ENCODE data around the gene CCN5.

Gene CCN5

DNA sequence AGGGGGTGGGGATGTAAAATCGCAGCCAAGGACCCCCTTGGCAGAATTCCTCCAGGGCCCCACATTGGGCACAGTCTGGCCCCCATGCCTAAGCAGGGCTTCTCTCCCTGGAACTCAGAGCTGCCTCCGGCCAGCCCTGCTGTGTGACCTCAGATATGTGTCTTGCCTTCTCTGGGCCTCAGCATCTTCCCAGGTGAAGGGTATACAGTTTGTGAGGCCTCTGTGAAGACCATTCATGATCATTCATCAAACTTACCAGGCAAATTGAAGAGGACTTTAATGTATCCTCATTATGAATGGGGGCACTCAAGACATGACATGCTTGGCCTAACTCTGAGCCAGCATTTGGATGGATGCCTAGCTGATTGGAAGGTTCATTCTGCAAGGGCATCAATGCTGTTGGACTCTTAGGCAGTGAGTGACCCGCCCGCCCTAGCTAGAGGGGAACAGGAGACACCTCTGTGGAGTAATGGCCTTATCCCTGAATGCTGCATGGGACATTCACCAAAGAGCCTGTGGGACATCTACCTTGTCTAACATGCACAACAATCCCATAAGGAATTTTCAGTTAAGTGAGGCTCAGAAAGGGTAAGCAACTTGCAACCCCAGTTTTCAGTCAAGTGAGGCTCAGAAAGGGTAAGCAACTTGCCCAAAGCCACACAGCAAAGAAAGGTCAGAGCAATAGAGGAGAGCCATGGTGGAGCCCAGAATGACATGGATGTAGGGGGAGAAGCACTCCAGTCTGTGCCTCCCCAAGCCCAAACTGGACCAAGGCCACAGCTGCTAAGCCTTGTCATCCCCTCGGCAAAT, 535 bp downstream of the CCN5 start:
- no peak for DNase-seq (ENCODE audit: low read depth, low spot score)

DNA sequence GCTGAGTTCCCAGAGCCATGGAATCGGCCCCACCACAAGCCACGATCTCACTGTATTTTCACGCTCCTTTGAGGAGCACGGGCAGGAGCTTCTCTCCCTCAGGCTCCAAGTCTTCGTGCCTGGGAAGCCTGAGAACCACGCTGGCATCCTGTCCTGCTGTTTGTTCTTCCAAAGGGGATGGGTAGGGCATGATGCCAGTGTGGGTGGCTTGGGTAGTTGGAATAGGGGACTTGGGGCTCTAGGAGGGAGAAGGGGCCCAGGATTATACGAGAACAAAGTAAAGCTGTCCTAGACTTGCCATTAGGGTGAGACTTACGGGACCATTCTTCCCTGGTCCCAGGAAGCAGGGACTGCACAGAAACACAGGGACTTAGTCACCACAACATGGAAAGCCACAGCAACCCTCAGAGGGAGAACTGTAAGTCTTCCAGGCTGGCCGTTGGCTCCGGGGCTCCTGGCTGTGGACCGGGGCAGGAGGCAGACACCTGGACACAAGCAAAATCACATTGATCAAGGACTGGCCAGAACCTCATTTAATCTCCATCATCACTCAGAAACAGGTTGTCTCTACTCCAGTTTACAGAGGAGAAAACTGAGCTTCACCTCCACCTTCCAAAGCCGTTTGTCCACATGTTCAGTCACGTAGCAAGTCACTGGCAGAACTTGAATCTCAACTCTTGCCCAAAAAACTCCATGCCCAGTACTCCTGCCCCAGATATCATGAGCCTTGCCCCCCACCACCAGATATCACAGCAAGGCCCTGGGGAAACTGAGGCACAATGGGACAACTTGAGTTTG, 1.3 kb downstream of the CCN5 start:
- no peak for DNase-seq (ENCODE audit: low read depth, low spot score)

DNA sequence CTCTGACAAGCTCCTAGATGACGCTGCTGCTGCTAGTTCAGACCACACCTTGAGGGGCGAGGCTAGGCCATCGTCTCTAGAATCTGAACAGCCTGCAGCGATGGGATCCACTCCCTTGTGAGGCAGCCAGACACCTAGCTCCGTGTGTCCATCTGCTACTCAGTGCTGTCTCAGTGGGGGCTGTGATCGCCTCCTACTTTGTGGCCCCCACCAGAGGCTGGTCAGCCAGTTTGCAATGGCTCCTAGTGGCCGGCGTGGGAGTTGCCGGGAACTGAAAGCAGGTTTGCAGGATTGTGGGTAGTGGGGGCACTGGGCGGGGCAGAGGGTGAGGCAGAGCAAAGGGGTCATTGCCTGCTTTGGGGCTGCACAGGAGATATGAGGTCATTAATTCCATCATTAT, 2.8 kb downstream of the CCN5 start:
- DNase-seq (ENCODE audit: low read depth, low spot score) = no peak

DNA sequence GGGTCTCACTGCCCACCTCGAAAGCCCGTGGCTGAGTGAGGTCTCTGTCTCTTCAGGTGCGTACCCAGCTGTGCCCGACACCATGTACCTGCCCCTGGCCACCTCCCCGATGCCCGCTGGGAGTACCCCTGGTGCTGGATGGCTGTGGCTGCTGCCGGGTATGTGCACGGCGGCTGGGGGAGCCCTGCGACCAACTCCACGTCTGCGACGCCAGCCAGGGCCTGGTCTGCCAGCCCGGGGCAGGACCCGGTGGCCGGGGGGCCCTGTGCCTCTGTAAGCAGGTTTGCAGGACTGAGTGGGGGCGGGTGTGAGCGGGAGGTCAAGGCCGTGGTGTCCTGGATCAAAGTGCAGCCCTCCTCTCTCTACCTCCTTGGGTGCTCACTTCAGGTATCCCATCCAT, 4.7 kb downstream of the CCN5 start:
- no peak for DNase-seq (ENCODE audit: low read depth, low spot score)

DNA sequence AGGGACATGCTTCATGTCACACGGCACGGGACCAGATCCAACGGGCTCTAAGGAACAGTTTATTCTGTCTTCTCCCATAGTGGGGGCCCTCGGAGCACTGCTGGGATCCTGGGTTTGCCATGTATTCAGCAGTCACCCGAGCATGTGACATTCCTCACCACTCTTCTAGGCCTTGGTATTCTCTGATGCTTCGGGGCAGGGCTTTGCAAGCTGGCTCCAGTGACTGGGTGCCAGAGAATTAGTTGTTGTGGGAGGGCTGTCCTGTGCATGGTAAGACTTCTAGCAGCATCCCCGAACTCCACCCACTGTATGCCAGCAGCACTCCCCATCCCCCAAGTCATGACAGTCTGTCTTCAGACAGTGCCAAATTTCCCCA, 5.4 kb downstream of the CCN5 start:
- no peak for DNase-seq (ENCODE audit: low read depth, low spot score)

DNA sequence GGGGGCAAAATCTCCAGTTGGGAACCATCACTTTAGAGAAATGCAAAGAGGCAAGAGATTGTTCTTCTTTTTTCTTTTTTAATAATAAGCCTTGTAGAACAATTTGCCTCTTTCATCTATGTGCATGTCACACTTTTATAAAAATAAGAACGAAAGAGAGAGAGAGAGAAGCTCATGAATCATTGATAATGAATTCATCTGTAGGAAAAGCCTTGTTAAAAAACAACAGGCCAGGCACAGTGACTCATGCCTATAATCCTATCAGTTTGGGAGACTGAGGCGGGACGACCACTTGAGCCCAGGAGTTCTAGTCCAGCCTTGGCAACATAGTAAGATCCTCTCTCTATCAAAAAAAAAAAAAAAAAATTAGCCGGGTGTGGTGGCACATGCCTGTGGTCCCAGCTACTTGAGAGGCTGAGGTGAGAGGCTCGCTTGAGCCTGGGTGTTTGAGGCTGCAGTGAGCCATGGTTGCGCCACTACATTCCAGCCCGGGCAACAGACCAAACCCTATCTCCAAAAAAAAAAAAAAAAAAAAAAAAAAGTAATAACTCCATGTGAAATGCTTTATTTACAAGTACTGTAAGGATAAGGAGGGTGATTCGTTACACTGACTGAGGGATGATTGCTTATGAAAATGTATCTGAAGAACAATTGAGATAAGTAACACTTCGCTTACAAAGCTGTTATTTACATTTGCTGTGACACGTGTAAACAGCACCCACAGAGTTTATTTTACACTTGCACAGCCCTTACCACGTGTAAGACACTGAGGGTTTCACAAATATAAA, 6.0 kb downstream of the CCN5 start:
- no peak for DNase-seq (ENCODE audit: low read depth, low spot score)

DNA sequence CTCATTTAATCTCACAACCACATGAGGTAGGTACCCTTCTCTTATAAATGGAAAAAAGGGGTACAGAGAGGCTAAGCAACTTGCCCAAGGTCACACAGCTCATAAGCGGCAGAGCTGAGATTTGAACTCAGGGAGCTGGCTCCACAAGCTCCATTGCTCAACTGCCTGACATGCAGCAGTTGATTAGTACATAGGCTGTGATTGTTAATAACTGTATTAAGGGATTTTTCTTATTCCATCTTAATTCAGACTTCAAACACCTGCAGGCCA, 6.6 kb downstream of the CCN5 start:
- no peak for DNase-seq (ENCODE audit: low read depth, low spot score)

DNA sequence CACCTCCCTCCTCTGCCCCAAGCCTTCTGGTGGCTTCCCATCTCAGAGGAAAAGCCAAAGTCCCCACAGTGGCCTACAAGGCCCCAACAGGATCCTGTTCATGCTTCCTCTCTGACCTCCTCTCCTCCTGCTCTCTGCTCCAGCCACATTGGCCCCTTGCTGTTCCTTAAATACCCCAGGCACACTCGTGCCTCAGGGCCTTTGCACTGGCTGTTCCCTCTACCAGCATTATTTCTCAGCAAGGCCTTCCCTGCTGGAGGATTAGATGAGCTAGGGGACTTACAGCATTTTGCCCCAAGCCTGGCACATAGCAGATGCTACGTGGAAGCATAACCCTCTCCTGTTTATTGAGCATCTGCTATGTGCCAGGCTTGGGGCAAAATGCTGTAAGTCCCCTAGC, 7.8 kb downstream of the CCN5 start:
- DNase-seq (ENCODE audit: low read depth, low spot score) = no peak

DNA sequence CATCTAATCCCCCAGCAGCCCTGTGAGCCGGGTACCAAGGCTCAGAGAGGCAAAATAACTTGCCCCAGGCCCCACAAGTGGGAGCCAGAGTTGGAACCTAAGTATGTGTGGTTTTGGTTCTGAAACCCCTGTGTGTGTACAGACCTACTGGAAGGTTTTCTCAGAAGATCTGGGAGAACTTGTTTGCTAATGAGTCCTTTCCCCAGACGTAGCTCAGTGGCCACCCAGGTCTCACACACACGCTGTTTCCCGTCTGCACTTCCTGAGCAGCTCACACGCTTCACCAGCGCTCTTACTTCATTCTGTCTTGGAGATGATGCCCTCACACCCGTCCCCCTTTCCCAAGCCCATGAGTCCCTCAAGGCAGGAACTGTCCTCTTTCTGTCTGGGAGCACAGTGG, 8.2 kb downstream of the CCN5 start:
- DNase-seq (ENCODE audit: low read depth, low spot score) = no peak

DNA sequence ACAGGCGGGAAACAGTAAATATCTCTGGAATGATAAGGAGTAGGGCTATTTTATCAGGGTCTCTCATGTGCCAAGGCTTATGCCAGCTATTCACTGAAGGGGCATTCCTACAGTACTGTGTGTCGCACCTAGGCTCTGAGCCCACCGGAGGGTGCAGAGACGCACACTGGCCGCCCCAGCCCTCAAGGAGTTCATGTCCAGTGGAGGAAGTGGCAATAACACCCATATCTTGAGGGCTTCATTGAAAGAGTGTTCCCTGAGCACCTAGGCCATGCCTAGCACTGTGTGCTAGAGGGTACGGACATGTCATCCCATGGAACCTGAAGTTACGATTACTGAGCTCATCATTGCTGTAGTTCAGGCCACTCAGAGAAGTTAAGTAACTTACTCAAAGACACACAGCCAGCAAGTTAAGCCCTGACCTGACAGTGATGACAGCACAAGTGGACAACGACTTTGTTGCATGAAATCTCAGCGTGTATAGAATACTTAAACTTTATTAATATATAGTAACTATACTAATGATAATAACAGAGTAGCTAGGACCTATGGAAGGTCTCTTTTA, 8.7 kb downstream of the CCN5 start:
- no peak for DNase-seq (ENCODE audit: low read depth, low spot score)

DNA sequence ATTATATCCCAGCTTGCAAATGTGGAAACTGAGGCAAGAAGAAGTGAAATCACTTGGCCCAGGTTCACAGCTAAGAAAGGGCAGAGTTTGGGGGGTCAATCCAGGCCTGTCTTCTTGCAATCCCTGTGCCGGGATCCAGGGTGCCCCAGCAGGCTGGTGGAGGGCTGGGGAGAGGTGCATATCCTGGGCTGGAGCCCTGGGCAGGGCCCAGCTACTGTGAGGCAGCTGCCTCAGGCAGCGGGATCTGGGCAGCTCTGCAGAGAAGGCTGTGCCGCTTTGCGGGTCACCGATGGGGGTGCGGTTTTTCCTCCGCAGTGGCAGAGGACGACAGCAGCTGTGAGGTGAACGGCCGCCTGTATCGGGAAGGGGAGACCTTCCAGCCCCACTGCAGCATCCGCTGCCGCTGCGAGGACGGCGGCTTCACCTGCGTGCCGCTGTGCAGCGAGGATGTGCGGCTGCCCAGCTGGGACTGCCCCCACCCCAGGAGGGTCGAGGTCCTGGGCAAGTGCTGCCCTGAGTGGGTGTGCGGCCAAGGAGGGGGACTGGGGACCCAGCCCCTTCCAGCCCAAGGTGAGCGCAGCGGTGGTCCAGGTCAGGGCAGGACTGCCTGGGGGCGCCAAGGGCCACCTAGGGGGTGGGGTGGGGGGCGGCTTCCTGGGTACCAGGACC, 9.4 kb downstream of the CCN5 start:
- DNase-seq (ENCODE audit: low read depth, low spot score) = no peak

DNA sequence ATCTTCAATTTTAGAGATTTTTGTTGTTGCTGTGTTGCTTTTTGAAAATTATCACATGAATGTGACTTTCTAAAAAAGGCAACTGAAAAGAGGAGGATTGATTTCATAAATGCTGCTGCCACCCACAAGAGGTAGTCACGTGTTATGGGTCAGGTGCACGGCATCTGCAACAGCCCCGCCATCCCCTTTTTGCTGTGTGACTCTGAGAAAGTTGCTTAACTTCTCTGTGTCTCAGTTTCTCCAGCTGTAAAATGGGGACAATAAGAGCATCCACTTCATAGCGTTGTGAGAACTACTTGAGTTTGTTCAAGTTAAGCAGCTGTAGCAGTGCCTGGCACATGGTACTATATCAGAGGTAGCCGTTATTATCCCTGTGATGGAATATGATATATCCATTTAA, 10.7 kb downstream of the CCN5 start:
- no peak for DNase-seq (ENCODE audit: low read depth, low spot score)

DNA sequence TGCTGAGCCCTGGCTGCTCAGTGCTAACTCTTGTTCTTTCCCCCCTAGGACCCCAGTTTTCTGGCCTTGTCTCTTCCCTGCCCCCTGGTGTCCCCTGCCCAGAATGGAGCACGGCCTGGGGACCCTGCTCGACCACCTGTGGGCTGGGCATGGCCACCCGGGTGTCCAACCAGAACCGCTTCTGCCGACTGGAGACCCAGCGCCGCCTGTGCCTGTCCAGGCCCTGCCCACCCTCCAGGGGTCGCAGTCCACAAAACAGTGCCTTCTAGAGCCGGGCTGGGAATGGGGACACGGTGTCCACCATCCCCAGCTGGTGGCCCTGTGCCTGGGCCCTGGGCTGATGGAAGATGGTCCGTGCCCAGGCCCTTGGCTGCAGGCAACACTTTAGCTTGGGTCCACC, 11.9 kb downstream of the CCN5 start:
- no peak for DNase-seq (ENCODE audit: low read depth, low spot score)

DNA sequence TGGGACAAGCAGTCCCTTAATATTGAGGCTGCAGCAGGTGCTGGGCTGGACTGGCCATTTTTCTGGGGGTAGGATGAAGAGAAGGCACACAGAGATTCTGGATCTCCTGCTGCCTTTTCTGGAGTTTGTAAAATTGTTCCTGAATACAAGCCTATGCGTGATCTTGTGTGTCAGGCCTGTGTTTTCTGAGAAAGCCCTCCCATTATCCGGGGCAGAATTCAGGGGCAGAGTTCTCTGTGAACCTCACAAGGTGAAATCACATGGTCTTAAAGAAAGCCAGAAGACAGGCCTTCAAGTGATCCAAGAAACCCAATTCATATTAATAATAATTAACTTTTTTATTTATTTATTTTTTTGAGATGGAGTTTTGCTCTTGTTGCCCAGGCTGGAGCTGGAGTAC, 12.5 kb downstream of the CCN5 start:
- no peak for DNase-seq (ENCODE audit: low read depth, low spot score)

DNA sequence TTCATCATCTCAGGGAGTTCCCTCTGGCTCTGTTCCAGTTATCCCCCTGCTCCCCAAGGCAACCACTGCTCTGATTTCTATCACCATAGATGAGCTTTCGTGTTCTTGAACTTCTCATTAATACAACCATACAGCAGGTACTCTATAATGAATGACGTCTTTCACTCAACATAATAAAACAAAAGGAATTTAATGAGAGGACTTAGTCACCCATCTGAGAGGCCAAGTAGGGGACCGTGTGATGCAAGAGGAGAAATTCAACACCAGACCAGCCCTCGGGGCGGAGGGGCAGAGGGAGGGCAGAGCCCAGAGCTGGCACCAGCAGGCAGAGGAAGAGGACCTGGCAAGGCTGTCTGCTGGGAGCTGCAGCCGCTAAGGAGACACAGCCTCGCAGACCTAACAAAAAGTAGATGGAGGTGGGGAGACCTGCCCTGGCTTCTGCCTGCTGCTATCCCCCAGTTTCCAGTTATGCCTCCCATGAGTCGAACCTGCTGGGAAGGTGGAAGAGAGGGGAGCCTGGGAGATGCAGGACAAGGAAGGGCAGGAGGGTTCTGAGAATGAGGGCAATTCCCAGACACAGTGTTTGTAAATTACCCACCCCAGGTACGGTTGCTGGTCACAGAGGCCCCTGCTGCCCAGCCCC, 13.8 kb downstream of the CCN5 start:
- DNase-seq (ENCODE audit: low read depth, low spot score) = peak; percentile 71

DNA sequence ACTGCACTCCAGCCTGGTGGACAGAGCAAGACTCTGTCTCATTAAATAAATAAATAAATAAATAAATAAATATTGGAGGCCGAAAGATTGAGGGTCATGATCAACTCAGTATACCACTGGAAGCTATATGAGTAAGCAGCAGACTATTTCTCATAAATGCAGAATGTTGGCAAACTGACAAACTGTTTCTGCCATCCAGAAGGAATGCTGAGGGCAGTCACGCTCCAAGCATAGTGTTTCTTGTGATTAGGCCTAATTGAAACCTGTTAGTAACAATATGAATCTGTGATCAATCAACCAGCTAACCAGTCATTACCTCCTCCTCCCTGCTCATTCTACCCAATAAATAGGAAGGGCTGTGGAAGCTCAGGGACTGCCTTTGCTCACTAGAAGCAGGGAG, 15.3 kb downstream of the CCN5 start:
- DNase-seq (ENCODE audit: low read depth, low spot score) = no peak

DNA sequence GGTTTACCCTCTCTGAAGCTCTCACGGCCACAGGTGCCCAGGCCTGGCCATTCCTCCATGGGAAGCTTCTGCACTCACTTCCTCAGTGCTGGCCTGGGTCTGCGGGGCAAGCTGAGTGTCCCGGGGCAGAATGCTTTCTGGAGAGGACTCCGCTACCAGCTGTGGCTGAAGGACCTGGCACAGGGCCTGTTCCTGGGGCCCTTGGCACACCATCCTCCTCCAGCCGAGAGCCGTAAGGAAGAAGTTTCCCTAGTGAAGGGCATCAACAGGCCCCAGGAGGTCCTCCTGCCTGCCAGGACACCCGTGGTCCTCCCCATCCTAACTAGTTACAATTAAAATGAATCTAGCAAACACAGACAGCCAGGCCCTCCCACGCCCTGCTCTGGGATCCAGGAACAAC, 16.5 kb downstream of the CCN5 start:
- no peak for DNase-seq (ENCODE audit: low read depth, low spot score)

DNA sequence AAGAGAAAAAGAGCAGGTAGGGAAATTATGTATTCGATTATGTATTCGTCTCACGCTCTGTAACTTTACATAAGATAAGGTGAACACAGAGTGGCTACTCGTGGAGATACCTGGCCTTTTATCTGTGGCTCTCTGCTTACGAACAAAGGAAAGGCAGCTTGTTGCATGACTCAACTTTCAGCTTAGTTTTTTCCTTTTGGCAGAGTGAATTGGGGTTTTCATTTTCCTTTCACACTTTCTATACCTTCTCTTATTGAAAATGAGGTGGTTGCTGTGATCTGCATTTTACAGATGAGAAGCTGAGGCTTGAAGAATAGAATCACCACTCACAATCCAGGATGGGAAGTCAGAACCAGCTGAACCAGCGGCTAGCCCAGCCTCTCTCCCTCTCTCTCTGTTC, 17.2 kb downstream of the CCN5 start:
- DNase-seq (ENCODE audit: low read depth, low spot score) = no peak

DNA sequence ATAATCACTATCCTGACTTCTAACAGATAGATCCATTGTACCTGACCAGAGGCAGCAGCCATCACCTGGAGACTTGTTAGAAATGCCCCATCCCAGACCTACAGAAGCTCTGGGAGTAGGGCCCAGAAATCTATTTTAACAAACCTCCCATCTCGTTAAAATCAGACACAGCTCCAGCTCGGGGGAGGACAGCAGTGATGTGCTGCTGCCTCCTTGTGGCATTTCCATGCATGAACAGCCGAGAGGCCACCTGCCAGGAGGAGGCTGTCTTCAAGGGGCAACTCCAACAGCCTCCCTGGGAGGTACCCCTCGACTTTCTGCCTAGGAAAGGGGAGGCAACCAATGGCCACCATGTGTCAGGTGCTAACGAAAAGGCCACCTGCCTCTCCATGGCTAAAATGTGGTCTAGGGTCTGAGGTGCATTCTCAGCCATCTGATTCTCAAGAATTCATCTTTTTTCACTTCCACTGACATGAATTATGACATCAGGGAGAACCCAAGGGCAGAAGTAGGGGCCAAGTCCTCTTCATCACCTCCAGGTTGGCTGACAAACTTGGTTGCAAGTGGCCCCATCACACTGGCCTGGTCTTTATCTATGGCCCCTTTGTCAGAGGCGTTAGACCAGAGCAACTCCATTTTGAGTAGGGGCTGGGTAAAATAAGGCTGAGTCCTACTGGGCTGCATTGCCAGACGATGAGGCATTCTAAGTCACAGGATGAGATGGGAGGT, 18.3 kb downstream of the CCN5 start:
- no peak for DNase-seq (ENCODE audit: low read depth, low spot score)

DNA sequence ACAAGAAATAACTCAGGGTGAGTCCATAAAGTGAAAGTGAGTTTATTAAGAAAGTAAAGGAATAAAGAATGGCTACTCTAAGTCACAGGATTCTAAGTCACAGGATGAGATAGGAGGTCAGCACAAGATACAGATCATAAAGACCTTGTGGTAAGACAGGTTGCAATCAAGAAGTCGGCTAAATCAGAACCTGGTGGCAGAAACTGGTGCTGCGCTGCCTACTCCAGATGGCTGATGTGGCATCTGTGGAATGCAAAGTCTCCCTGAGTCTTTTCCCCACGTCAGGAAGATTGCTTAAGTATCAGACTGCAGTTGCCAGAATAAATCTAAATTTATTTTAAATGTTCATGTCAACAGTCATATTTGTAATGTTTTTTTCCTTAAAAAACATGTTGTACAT, 19.8 kb downstream of the CCN5 start:
- no peak for DNase-seq (ENCODE audit: low read depth, low spot score)

DNA sequence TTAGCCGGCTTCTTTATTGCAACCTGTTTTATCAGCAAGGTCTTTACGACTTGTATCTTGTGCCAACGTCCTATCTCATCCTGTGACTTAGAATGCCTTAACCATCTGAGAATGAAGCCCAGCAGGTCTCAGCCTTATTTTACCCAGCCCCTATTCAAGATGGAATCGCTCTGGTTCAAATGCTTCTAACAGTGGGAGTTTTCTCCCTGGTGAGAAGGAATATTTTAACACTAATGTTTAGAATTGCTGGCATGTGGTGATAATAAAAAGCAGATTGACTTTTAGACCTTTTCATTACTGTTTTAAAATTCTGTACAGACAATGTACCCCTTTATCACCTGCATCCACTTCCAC, 20.6 kb downstream of the CCN5 start:
- no peak for DNase-seq (ENCODE audit: low read depth, low spot score)

Measured in brain pericyte (primary cell).